Lower lobe of right lung (tissue), 2 donors: Measurements from ENCODE around the gene PCDHAC2. TPM values are rescaled to one million over a fixed set of nuclear protein-coding genes. Genes with fewer than 3 reads are reported as not detected.
A peak's percentile ranks its signal among the peaks of the same experiment; 100 is the strongest.

Source experiments
- ATAC-seq, 2 donors: fragments of 200-7000 bp; cut with Tn5 transposase; one replicate each; pipeline ENCODE4 v1.9.1; 2020 to 2022; ENCODE audit warnings: mild to moderate bottlenecking in 2 of 2, moderate library complexity in 2 of 2
- DNase-seq: peaks from one replicate; pipeline ENCODE4 v3.0.0-alpha.2; 2020
- H3K27ac ChIP-seq: fragments of 200-600 bp; one replicate; pipeline ENCODE4 v1.8.0; 2022
- H3K27me3 ChIP-seq: fragments of 200-600 bp; one replicate; pipeline ENCODE4 v1.8.0; 2022; ENCODE audit warnings: low read depth
- H3K36me3 ChIP-seq: fragments of 200-600 bp; one replicate; pipeline ENCODE4 v1.8.0; 2022; ENCODE audit warnings: mild to moderate bottlenecking
- H3K4me1 ChIP-seq: fragments of 200-600 bp; one replicate; pipeline ENCODE4 v1.8.0; 2022
- H3K4me3 ChIP-seq: fragments of 200-600 bp; one replicate; pipeline ENCODE4 v1.8.0; 2022; ENCODE audit warnings: mild to moderate bottlenecking
- H3K9me3 ChIP-seq: fragments of 200-600 bp; one replicate; pipeline ENCODE4 v1.8.0; 2022
- CTCF ChIP-seq: fragments of 200-600 bp; IDR thresholded peaks from one replicate; pipeline ENCODE4 v1.8.0; 2022; ENCODE audit warnings: antibody characterized with exemption, mild to moderate bottlenecking
- intact Hi-C: fragments of 100-400 bp; cut with DNase I; formaldehyde crosslinking; loops from one replicate; pipeline ENCODE4 v1.11.0; 2022
- total RNA-seq: library from RNA; stranded (reverse); fragmentation: NEBNext Ultra II Directional; extraction: Animal tissue kit (Norgen Biotek cat#: 25700); gene quantifications from one replicate; pipeline ENCODE4 v1.2.1, GENCODE V29; 2021
- donor health status: DM: no; HTN: yes; CAD: no; lungs with severe emphysema.

PCDHAC2 gene
- total RNA-seq, 1 donor from 2014 or later: 5.8 TPM

- Histone ChIP-seq H3K27ac (no peak overlapping the region), H3K36me3 (no peaks in the 10 kb centered on the region), H3K9me3 (no peaks in the 10 kb centered on the region), H3K4me1 (peaks cover 22% of the 10 kb centered on the region), H3K4me3 (no peak overlapping the region), H3K27me3 (no peaks in the 10 kb centered on the region)
- DNase-seq (no peak), ATAC-seq (no peak)
- intact Hi-C loops: no loop called here
- TF ChIP-seq CTCF: no peak
Measured at GRCh38 chr5:141003031-141003430, 36.8 kb downstream of the PCDHAC2 start.

DNA sequence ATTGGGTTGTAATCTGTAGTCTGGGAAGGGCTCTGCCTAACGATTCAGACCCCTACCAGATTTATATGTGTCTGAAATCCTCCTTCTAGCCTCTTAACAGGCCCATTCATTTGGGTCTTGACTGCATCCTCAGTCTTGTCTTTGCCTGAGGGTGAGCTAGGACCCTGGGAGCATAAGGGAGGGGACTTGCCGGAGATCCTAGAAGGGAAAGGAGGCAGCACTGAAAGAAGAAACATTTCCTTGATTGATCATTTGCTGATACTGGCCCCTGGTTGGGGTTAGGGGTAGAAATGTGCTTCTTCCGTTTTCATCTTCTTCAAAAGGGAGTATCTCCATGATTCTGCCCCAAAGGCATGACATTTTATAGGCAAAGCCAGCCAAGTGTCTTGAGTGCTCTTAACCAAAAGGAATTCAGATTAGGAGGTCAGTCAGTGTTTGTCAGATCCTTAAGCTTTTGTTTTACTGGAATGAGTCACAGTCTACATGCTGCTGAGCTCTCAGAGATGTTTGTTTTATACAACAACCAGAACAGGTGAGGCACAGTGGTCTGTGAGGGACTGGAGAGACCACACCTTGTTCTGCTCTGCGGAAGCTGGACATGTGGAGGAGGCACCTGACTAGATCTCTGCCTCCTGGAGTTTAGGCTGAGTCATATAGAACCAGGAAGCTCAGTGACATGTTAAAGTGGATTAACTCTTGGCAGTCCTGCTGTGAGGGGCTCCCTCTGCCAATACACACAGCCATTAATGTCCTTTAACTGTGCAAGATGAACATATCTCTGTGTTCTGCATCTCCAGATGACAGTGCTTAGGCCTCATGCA, 37.7 kb downstream of the PCDHAC2 start:
- no peaks in the 10 kb centered on the region for H3K27me3 ChIP-seq
- peak overlapping the region; percentile 78 for H3K27ac ChIP-seq
- ATAC-seq (peak; percentile 98), DNase-seq (peak; percentile 74)
- no peak for TF ChIP-seq CTCF
- H3K4me1 ChIP-seq: peaks cover 22% of the 10 kb centered on the region
- H3K36me3 ChIP-seq: no peaks in the 10 kb centered on the region
- no peak overlapping the region for H3K4me3 ChIP-seq
- intact Hi-C loops: no loop called here
- no peaks in the 10 kb centered on the region for H3K9me3 ChIP-seq

DNA sequence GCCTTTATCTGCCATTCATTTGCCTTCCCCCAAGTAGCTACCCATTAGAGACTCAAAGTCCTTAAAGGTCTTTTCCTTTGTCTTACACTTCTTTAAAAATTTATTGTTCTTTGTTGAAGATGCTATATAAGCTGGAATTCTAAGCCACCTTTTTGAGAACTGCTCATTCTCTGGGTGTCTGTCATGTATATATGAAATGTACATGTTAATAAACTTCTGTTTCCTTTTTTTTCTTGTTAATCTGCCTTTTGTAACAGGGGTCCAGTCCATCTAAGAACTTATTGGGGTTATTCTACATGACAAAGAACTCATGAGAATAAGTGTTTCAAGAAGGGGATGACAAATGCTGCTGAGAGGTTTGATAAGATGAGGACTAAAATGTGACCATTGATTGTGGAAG, 41.5 kb downstream of the PCDHAC2 start:
- H3K4me3 ChIP-seq: no peak overlapping the region
- DNase-seq (no peak), ATAC-seq (no peak)
- H3K36me3 ChIP-seq: no peaks in the 10 kb centered on the region
- H3K27ac ChIP-seq: no peak overlapping the region
- H3K4me1 ChIP-seq: peaks cover 10% of the 10 kb centered on the region
- no peaks in the 10 kb centered on the region for H3K27me3 ChIP-seq
- intact Hi-C loops: no loop called here
- no peaks in the 10 kb centered on the region for H3K9me3 ChIP-seq
- TF ChIP-seq CTCF: no peak

DNA sequence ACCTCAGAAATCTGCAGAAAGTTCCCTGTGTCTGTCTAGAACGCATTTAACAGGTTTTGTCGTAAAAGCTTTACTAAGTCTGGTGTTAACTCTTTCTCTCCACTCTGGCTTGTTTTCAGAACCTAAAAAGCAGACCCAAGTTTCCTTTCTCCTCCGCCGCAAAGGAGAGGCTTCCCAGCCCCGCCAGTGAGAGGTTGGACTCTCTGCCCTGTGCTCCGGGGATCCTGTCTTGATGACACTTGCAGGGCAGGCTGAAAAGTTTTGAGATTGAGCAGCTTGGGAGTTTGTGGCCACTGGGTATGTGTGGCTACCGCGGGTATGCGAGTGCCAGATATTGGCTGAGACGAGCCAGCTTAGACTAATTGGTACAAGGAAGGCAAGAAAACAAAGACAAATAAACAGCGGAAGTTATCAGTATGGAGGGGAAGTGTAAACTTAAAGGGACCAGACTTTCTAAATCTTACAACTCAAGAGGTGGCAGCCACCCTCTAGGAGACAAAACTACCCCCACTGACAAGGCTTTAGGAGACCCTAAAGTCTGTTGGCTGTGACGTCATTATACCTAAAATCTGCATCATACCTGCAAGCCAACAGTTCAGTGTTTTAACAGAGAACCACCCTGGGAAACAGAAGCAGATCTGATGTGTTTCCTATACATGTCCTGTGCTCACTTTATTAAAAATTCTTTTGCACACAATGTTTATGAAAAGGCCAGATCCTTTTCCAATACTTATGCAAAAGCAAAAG, 43.9 kb downstream of the PCDHAC2 start:
- Histone ChIP-seq H3K27me3 (no peaks in the 10 kb centered on the region), H3K36me3 (no peaks in the 10 kb centered on the region), H3K27ac (no peak overlapping the region), H3K9me3 (no peaks in the 10 kb centered on the region), H3K4me1 (no peaks in the 10 kb centered on the region), H3K4me3 (no peak overlapping the region)
- DNase-seq: no peak
- no peak for TF ChIP-seq CTCF
- intact Hi-C loops: no loop called here
- ATAC-seq: no peak

GRCh38 chr5:141017943-141018342, 51.7 kb downstream of the PCDHAC2 start:
- Histone ChIP-seq H3K4me3 (no peak overlapping the region), H3K36me3 (no peaks in the 10 kb centered on the region), H3K27ac (no peak overlapping the region), H3K9me3 (no peaks in the 10 kb centered on the region), H3K27me3 (no peaks in the 10 kb centered on the region), H3K4me1 (no peaks in the 10 kb centered on the region)
- intact Hi-C loops: no loop called here
- ATAC-seq (no peak), DNase-seq (no peak)
- no peak for TF ChIP-seq CTCF

Other genes with a start within 250 kb of the PCDHAC2 start
- gene PCDHA1, start 180.3 kb upstream of the PCDHAC2 start, total RNA-seq: not detected
- not detected for gene PCDHA2, start 171.6 kb upstream of the PCDHAC2 start, total RNA-seq
- gene PCDHA3, start 165.4 kb upstream of the PCDHAC2 start, total RNA-seq: 0.77 TPM
- 0.59 TPM for gene PCDHA4, start 159.4 kb upstream of the PCDHAC2 start, total RNA-seq
- gene PCDHA5, start 144.9 kb upstream of the PCDHAC2 start, total RNA-seq: 0.18 TPM
- 0.50 TPM for gene PCDHA6, start 138.5 kb upstream of the PCDHAC2 start, total RNA-seq
- 0.15 TPM for gene PCDHA7, start 132.2 kb upstream of the PCDHAC2 start, total RNA-seq
- gene PCDHA8, start 125.3 kb upstream of the PCDHAC2 start, total RNA-seq: 0.38 TPM
- gene PCDHA9, start 118.1 kb upstream of the PCDHAC2 start, total RNA-seq: 0.32 TPM
- 1.5 TPM for gene PCDHA10, start 110.6 kb upstream of the PCDHAC2 start, total RNA-seq
- gene PCDHA11, start 97.5 kb upstream of the PCDHAC2 start, total RNA-seq: 0.38 TPM
- gene PCDHA12, start 91.2 kb upstream of the PCDHAC2 start, total RNA-seq: 6.6 TPM
- 0.97 TPM for gene PCDHA13, start 84.4 kb upstream of the PCDHAC2 start, total RNA-seq
- gene PCDHAC1, start 40.2 kb upstream of the PCDHAC2 start, total RNA-seq: 3.1 TPM
- gene PCDHB1, start 84.9 kb downstream of the PCDHAC2 start, total RNA-seq: 0.15 TPM
- 5.6 TPM for gene PCDHB2, start 128.1 kb downstream of the PCDHAC2 start, total RNA-seq
- gene PCDHB3, start 134.0 kb downstream of the PCDHAC2 start, total RNA-seq: 1.5 TPM
- gene PCDHB4, start 155.3 kb downstream of the PCDHAC2 start, total RNA-seq: 2.2 TPM
- gene PCDHB5, start 168.7 kb downstream of the PCDHAC2 start, total RNA-seq: 1.8 TPM
- gene PCDHB6, start 183.6 kb downstream of the PCDHAC2 start, total RNA-seq: 0.41 TPM
- 1.9 TPM for gene PCDHB7, start 206.2 kb downstream of the PCDHAC2 start, total RNA-seq
- gene PCDHB8, start 211.3 kb downstream of the PCDHAC2 start, total RNA-seq: 2.6 TPM
- gene PCDHB16, start 215.9 kb downstream of the PCDHAC2 start, total RNA-seq: 2.6 TPM
- 3.0 TPM for gene PCDHB9, start 220.7 kb downstream of the PCDHAC2 start, total RNA-seq
- 2.0 TPM for gene PCDHB10, start 225.9 kb downstream of the PCDHAC2 start, total RNA-seq
- 2.7 TPM for gene PCDHB11, start 233.2 kb downstream of the PCDHAC2 start, total RNA-seq
- gene PCDHB12, start 242.2 kb downstream of the PCDHAC2 start, total RNA-seq: 1.7 TPM
- 2.9 TPM for gene PCDHB13, start 247.4 kb downstream of the PCDHAC2 start, total RNA-seq